Measurements from ENCODE around the gene DAB1.

Gene DAB1

GRCh38 chr1:57024428-57024827 lies 399.4 kb downstream of the DAB1 start:
- Histone ChIP-seq H3K36me3 (no peaks in the 10 kb centered on the region), H3K9me3 (no peaks in the 10 kb centered on the region), H3K27ac (no peak overlapping the region), H3K27me3 (no peaks in the 10 kb centered on the region), H3K4me3 (no peak overlapping the region), H3K4me1 (no peaks in the 10 kb centered on the region)
- TF ChIP-seq CTCF (IDR thresholded peaks at IDR 0.05), result no peak
- no peak for DNase-seq
- intact Hi-C loops (cut with DNase I; ENCODE audit: low total_unique reads), result no loop called here

- H3K4me3 ChIP-seq, result no peak overlapping the region
- no peaks in the 10 kb centered on the region for H3K9me3 ChIP-seq
- DNase-seq, result no peak
- intact Hi-C loops (cut with DNase I; ENCODE audit: low total_unique reads), result no loop called here
- no peak overlapping the region for H3K27ac ChIP-seq
- no peaks in the 10 kb centered on the region for H3K27me3 ChIP-seq
- H3K4me1 ChIP-seq, result no peaks in the 10 kb centered on the region
- H3K36me3 ChIP-seq, result no peaks in the 10 kb centered on the region
- TF ChIP-seq CTCF (IDR thresholded peaks at IDR 0.05), result no peak
Measured at GRCh38 chr1:57020216-57020615, 403.6 kb downstream of the DAB1 start.

GRCh38 chr1:57019236-57019839 lies 404.5 kb downstream of the DAB1 start:
- H3K9me3 ChIP-seq, result no peaks in the 10 kb centered on the region
- no peaks in the 10 kb centered on the region for H3K27me3 ChIP-seq
- H3K4me1 ChIP-seq, result no peaks in the 10 kb centered on the region
- H3K27ac ChIP-seq, result no peak overlapping the region
- DNase-seq, result no peak
- no peak overlapping the region for H3K4me3 ChIP-seq
- no peaks in the 10 kb centered on the region for H3K36me3 ChIP-seq
- TF ChIP-seq CTCF (IDR thresholded peaks at IDR 0.05), result no peak
- intact Hi-C loops (cut with DNase I; ENCODE audit: low total_unique reads), result no loop called here

- no peaks in the 10 kb centered on the region for H3K36me3 ChIP-seq
- intact Hi-C loops (cut with DNase I; ENCODE audit: low total_unique reads), result no loop called here
- no peak for TF ChIP-seq CTCF (IDR thresholded peaks at IDR 0.05)
- H3K27ac ChIP-seq, result no peak overlapping the region
- H3K27me3 ChIP-seq, result no peaks in the 10 kb centered on the region
- no peak for DNase-seq
- H3K9me3 ChIP-seq, result no peaks in the 10 kb centered on the region
- no peak overlapping the region for H3K4me3 ChIP-seq
- no peaks in the 10 kb centered on the region for H3K4me1 ChIP-seq
Measured at GRCh38 chr1:57018119-57018518, 405.7 kb downstream of the DAB1 start.

GRCh38 chr1:57017717-57018116 lies 406.1 kb downstream of the DAB1 start:
- Histone ChIP-seq H3K4me3 (no peak overlapping the region), H3K27ac (no peak overlapping the region), H3K27me3 (no peaks in the 10 kb centered on the region), H3K4me1 (no peaks in the 10 kb centered on the region), H3K9me3 (no peaks in the 10 kb centered on the region), H3K36me3 (no peaks in the 10 kb centered on the region)
- TF ChIP-seq CTCF (IDR thresholded peaks at IDR 0.05), result no peak
- intact Hi-C loops (cut with DNase I; ENCODE audit: low total_unique reads), result no loop called here
- no peak for DNase-seq

GRCh38 chr1:57017200-57017599 lies 406.7 kb downstream of the DAB1 start:
- H3K4me1 ChIP-seq, result no peaks in the 10 kb centered on the region
- H3K27ac ChIP-seq, result no peak overlapping the region
- no peaks in the 10 kb centered on the region for H3K9me3 ChIP-seq
- no peak for DNase-seq
- intact Hi-C loops (cut with DNase I; ENCODE audit: low total_unique reads), result no loop called here
- H3K36me3 ChIP-seq, result no peaks in the 10 kb centered on the region
- H3K4me3 ChIP-seq, result no peak overlapping the region
- TF ChIP-seq CTCF (IDR thresholded peaks at IDR 0.05), result no peak
- H3K27me3 ChIP-seq, result no peaks in the 10 kb centered on the region

Data from tibial artery (tissue), 4 donors.